DMS53 treated with DMSO at 0.1 percent for 48 hours (cell line): ENCODE results near the gene LMBRD2.
"Not testable (repeated sequence)": the region's sequence is repeated elsewhere in the genome, so short reads cannot be mapped to it uniquely, and the experiment has no call there.

Source experiments
- DNase-seq: peaks from one replicate; lab custom pipeline; 2025; ENCODE audit not compliant: unreplicated experiment; lab: John Stamatoyannopoulos, UW

Gene LMBRD2

GRCh38 chr5:36162810-36163486 is 11.3 kb upstream of the LMBRD2 start:
- no peak for DNase-seq

GRCh38 chr5:36161361-36161760 is 9.7 kb upstream of the LMBRD2 start:
- no peak for DNase-seq

GRCh38 chr5:36160617-36161016 is 8.9 kb upstream of the LMBRD2 start:
- no peak for DNase-seq

- no peak for DNase-seq
These were observed 6.5 kb upstream of the LMBRD2 start for GRCh38 chr5:36158144-36158543.

- DNase-seq = no peak
These were observed 4.9 kb upstream of the LMBRD2 start for GRCh38 chr5:36156619-36157018.

- DNase-seq = no peak
These were observed 4.5 kb upstream of the LMBRD2 start for GRCh38 chr5:36156121-36156601.

- no peak for DNase-seq
These were observed 3.6 kb upstream of the LMBRD2 start for GRCh38 chr5:36155291-36155690.

- DNase-seq = no peak
These were observed 2.0 kb upstream of the LMBRD2 start for GRCh38 chr5:36153726-36154125.

GRCh38 chr5:36153298-36153677 is 1.6 kb upstream of the LMBRD2 start:
- DNase-seq = no peak

- no peak for DNase-seq
These were observed 924 bp upstream of the LMBRD2 start for GRCh38 chr5:36152324-36153297.

- no peak for DNase-seq
These were observed 832 bp downstream of the LMBRD2 start for GRCh38 chr5:36150676-36151433.

- no peak for DNase-seq
These were observed 4.0 kb downstream of the LMBRD2 start for GRCh38 chr5:36147681-36148080.

GRCh38 chr5:36146390-36146789 is 5.3 kb downstream of the LMBRD2 start:
- DNase-seq = no peak

GRCh38 chr5:36145311-36145710 is 6.4 kb downstream of the LMBRD2 start:
- DNase-seq = no peak

- DNase-seq = no peak
These were observed 12.6 kb downstream of the LMBRD2 start for GRCh38 chr5:36138900-36139683.

- no peak for DNase-seq
These were observed 15.1 kb downstream of the LMBRD2 start for GRCh38 chr5:36136581-36136980.

GRCh38 chr5:36135988-36136387 is 15.7 kb downstream of the LMBRD2 start:
- no peak for DNase-seq

GRCh38 chr5:36133009-36133408 is 18.7 kb downstream of the LMBRD2 start:
- not testable (repeated sequence) for DNase-seq

GRCh38 chr5:36129666-36130065 is 22.0 kb downstream of the LMBRD2 start:
- DNase-seq = not testable (repeated sequence)

GRCh38 chr5:36128795-36129194 is 22.9 kb downstream of the LMBRD2 start:
- no peak for DNase-seq

GRCh38 chr5:36125868-36126267 is 25.8 kb downstream of the LMBRD2 start:
- DNase-seq = no peak
